Measurements from ENCODE around the gene EEF1AKMT3.

- TF ChIP-seq JUNB (IDR thresholded peaks at IDR 0.05; ENCODE audit: unreplicated experiment) (no peak), CTCF (conservative IDR thresholded peaks at IDR 0.05; ENCODE audit: low read depth in 2 of 2) (no peak), EZH2 (IDR thresholded peaks at IDR 0.05; ENCODE audit: low read depth, unreplicated experiment) (no peak)
Measured at GRCh38 chr12:57823908-57824640, 51.7 kb downstream of the EEF1AKMT3 start.
